ENCODE measurements around the gene ALDH5A1.

ALDH5A1 gene

GRCh38 chr6:24494821-24495795, at the start of gene ALDH5A1:
TSS of gene ALDH5A1 (plus strand) at chr6:24494969. CDS start at chr6:24494997, 28 bp downstream.
- DNase-seq = peak; percentile 68

GRCh38 chr6:24445704-24446103, 49.1 kb upstream of the ALDH5A1 start:
- no peak for DNase-seq

GRCh38 chr6:24446670-24447069, 48.1 kb upstream of the ALDH5A1 start:
- DNase-seq = no peak

- DNase-seq = no peak
Measured at GRCh38 chr6:24448396-24448795, 46.4 kb upstream of the ALDH5A1 start.

- DNase-seq = no peak
Measured at GRCh38 chr6:24448828-24449525, 45.8 kb upstream of the ALDH5A1 start.

- no peak for DNase-seq
Measured at GRCh38 chr6:24451581-24452388, 43.0 kb upstream of the ALDH5A1 start.

GRCh38 chr6:24453921-24454320, 40.8 kb upstream of the ALDH5A1 start:
- DNase-seq = no peak

- no peak for DNase-seq
Measured at GRCh38 chr6:24454452-24454851, 40.3 kb upstream of the ALDH5A1 start.

- no peak for DNase-seq
Measured at GRCh38 chr6:24455061-24455460, 39.7 kb upstream of the ALDH5A1 start.

GRCh38 chr6:24458134-24458533, 36.6 kb upstream of the ALDH5A1 start:
- DNase-seq = no peak

- no peak for DNase-seq
Measured at GRCh38 chr6:24458941-24459340, 35.8 kb upstream of the ALDH5A1 start.

- DNase-seq = no peak
Measured at GRCh38 chr6:24460966-24461365, 33.8 kb upstream of the ALDH5A1 start.

GRCh38 chr6:24464253-24465038, 30.3 kb upstream of the ALDH5A1 start:
- DNase-seq = no peak

- DNase-seq = no peak
Measured at GRCh38 chr6:24469811-24470210, 25.0 kb upstream of the ALDH5A1 start.

GRCh38 chr6:24472181-24472580, 22.6 kb upstream of the ALDH5A1 start:
- DNase-seq = no peak

- DNase-seq = no peak
Measured at GRCh38 chr6:24476631-24477030, 18.1 kb upstream of the ALDH5A1 start.

GRCh38 chr6:24477070-24477469, 17.7 kb upstream of the ALDH5A1 start:
- DNase-seq = no peak

GRCh38 chr6:24478903-24479302, 15.9 kb upstream of the ALDH5A1 start:
- no peak for DNase-seq

GRCh38 chr6:24480705-24481104, 14.1 kb upstream of the ALDH5A1 start:
- no peak for DNase-seq

- DNase-seq = no peak
Measured at GRCh38 chr6:24481449-24481848, 13.3 kb upstream of the ALDH5A1 start.

- no peak for DNase-seq
Measured at GRCh38 chr6:24484657-24485323, 10.0 kb upstream of the ALDH5A1 start.

- DNase-seq = no peak
Measured at GRCh38 chr6:24486065-24486464, 8.7 kb upstream of the ALDH5A1 start.

All from activated T-cell treated with anti-CD3 and anti-CD28 coated beads for 4 hours (primary cell).